NOMO-1 treated with DMSO at 0.1 percent for 48 hours (cell line): ENCODE results near the gene KRT2.

Source experiments
- DNase-seq: peaks from one replicate; lab custom pipeline; 2025; ENCODE audit not compliant: unreplicated experiment; lab: John Stamatoyannopoulos, UW

KRT2 gene

DNA sequence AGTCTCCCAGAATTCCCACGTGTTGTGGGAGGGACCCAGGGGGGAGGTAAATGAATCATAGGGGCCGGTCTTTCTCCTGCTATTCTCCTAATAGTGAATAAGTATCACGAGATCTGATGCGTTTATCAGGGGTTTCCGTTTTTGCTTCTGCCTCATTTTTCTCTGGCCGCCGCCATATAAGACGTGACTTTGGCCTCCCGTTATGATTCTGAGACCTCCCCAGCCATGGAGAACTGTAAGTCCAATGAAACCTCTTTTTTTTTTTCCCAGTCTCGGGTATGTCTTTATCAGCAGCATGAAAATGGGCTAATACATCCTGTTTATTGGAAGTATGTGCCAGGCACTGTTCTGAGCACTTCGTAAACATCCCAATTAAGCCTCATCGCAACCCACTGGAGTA is 51.5 kb downstream of the KRT2 start:
- DNase-seq, result no peak

GRCh38 chr12:52600071-52600470 is 51.9 kb downstream of the KRT2 start:
- no peak for DNase-seq

- no peak for DNase-seq
Measured at GRCh38 chr12:52598966-52599365, 53.0 kb downstream of the KRT2 start.
